Activated CD8-positive, alpha-beta T cell treated with anti-CD3 and anti-CD28 coated beads, Interleukin-2, amount 10 ng/mL, durations not matched to agents 7 days and 5 days (primary cell): ENCODE data around the gene ABI3BP. TPM values are rescaled to one million over a fixed set of nuclear protein-coding genes. Genes with fewer than 3 reads are reported as not detected.

Experiments used
- ATAC-seq: fragments of 150-1000 bp; cut with Tn5 transposase; one replicate; pipeline ENCODE4 v1.10.0; 2021; ENCODE audit warnings: moderate library complexity
- CTCF ChIA-PET: fragments of 350-600 bp; sonication (Branson Sonifier 250); formaldehyde crosslinking; loops from one replicate; lab custom pipeline; 2021; ENCODE audit warnings: antibody characterized with exemption; lab: Charles Lee
- POLR2A ChIA-PET: fragments of 350-600 bp; sonication (Branson Sonifier 250); formaldehyde crosslinking; loops from one replicate; lab custom pipeline; 2021; ENCODE audit warnings: antibody characterized with exemption; lab: Charles Lee
- DNase-seq: peaks from one replicate; pipeline ENCODE4 v3.0.0-alpha.2; 2020
- H3K27ac Mint-ChIP-seq: one replicate; pipeline ENCODE4 v1.8.0; 2021; ENCODE audit warnings: mild to moderate bottlenecking, mixed read lengths
- H3K27me3 Mint-ChIP-seq: one replicate; pipeline ENCODE4 v1.8.0; 2021; ENCODE audit warnings: low read depth, mixed read lengths
- H3K36me3 Mint-ChIP-seq: one replicate; pipeline ENCODE4 v1.8.0; 2021; ENCODE audit warnings: low read depth, mixed read lengths
- H3K4me1 Mint-ChIP-seq: one replicate; pipeline ENCODE4 v1.8.0; 2021; ENCODE audit warnings: low read depth, mixed read lengths
- H3K4me3 Mint-ChIP-seq: one replicate; pipeline ENCODE4 v1.8.0; 2021; ENCODE audit warnings: mild to moderate bottlenecking, mixed read lengths
- H3K9me3 Mint-ChIP-seq: one replicate; pipeline ENCODE4 v1.8.0; 2022; ENCODE audit warnings: mixed read lengths; ENCODE audit not compliant: insufficient read depth
- total RNA-seq, 2 experiments: library from RNA; stranded (reverse); gene quantifications; one replicate each; pipeline ENCODE4 v1.2.3, GENCODE V29; 2021

ABI3BP gene
- total RNA-seq, 2 experiments from 2014 or later = 0.16 TPM; not detected in 1

DNA sequence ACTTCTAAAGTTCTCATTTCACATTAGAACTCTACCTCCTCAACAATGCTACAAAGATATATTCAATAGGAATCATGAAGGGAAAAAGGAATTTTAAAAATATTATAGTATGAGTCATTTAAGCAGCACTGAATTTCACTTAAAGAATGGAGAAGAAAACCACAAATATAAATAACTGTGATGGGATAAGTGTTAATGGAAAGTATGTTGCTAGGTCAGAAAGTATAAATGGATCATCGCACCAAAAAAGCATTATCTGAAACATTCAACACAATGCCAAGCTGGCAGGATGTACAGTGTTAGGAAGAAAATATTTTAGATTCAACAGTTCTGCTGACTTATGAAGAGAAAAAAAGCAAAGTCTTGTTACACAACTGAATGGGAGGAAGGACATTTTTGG lies 182.6 kb downstream of the ABI3BP start:
- Mint-ChIP-seq H3K27ac (no peak overlapping the region), H3K27me3 (peaks cover 18% of the 10 kb centered on the region), H3K4me3 (no peak overlapping the region), H3K36me3 (no peaks in the 10 kb centered on the region), H3K4me1 (no peaks in the 10 kb centered on the region), H3K9me3 (no peaks in the 10 kb centered on the region)
- ATAC-seq (no peak), DNase-seq (no peak)
- CTCF ChIA-PET = no interaction called here
- POLR2A ChIA-PET = no interaction called here

GRCh38 chr3:100804631-100805030 lies 188.6 kb downstream of the ABI3BP start:
- no peaks in the 10 kb centered on the region for H3K36me3 Mint-ChIP-seq
- CTCF ChIA-PET = no interaction called here
- H3K9me3 Mint-ChIP-seq = no peaks in the 10 kb centered on the region
- no peaks in the 10 kb centered on the region for H3K4me1 Mint-ChIP-seq
- ATAC-seq = no peak
- H3K27me3 Mint-ChIP-seq = peaks cover 13% of the 10 kb centered on the region
- no peak for DNase-seq
- no peak overlapping the region for H3K4me3 Mint-ChIP-seq
- H3K27ac Mint-ChIP-seq = no peak overlapping the region
- POLR2A ChIA-PET = no interaction called here

DNA sequence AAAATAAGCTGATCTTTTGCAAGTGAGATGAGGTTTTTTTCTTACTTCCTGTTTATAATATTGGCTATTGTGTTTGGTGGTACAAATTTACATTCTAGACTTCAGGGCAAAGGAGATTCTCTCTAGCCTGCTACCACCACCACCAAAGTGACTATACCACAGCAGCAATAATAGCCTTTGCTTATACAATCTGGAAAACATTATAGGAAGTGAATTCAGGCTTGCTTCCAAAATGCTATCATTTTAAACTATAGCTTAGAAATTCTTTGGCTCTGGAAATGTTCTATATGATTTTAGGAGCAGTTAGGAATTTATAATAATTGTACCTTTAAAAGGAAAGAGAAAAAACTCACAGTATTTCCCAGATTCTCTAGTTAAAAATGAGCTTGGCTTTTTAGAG lies 189.5 kb downstream of the ABI3BP start:
- H3K27me3 Mint-ChIP-seq = peaks cover 10% of the 10 kb centered on the region
- no peak overlapping the region for H3K27ac Mint-ChIP-seq
- ChIA-PET CTCF (no interaction called here), POLR2A (no interaction called here)
- no peaks in the 10 kb centered on the region for H3K4me1 Mint-ChIP-seq
- no peak for ATAC-seq
- H3K36me3 Mint-ChIP-seq = no peaks in the 10 kb centered on the region
- no peak for DNase-seq
- H3K4me3 Mint-ChIP-seq = no peak overlapping the region
- H3K9me3 Mint-ChIP-seq = no peaks in the 10 kb centered on the region

GRCh38 chr3:100802126-100802525 lies 191.1 kb downstream of the ABI3BP start:
- H3K4me1 Mint-ChIP-seq = no peaks in the 10 kb centered on the region
- DNase-seq = no peak
- peaks cover 8% of the 10 kb centered on the region for H3K27me3 Mint-ChIP-seq
- ChIA-PET POLR2A (no interaction called here), CTCF (no interaction called here)
- no peak overlapping the region for H3K27ac Mint-ChIP-seq
- ATAC-seq = no peak
- H3K36me3 Mint-ChIP-seq = no peaks in the 10 kb centered on the region
- no peaks in the 10 kb centered on the region for H3K9me3 Mint-ChIP-seq
- H3K4me3 Mint-ChIP-seq = no peak overlapping the region

DNA sequence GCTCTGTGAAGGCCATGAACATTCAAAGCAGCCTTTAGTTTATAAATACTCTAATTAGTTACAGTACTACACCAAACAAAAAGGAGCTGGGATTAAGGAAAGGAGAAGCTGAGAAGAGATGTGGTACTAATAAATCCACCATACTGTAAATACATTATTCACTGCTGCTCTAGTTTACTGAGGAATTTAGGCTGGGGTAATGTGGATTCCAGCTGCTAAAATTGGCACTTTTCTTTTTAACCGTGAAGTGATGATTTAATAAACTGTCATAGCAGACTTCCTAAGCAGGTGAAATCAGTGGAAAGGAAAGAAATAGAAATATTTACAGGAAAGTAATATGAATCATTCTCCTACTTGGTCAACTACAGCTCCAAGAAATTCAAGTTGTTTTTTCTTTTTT lies 195.2 kb downstream of the ABI3BP start:
- ATAC-seq (no peak), DNase-seq (no peak)
- CTCF ChIA-PET = interaction anchor here (0.7 to 3.3 kb wide), 4 partner anchors 10 to 123 kb away, joined by 3 to 32 read pairs (median 12); no protein-coding TSS in a partner anchor
- Mint-ChIP-seq H3K27me3 (no peaks in the 10 kb centered on the region), H3K4me3 (no peak overlapping the region), H3K36me3 (no peaks in the 10 kb centered on the region), H3K4me1 (peaks cover 6% of the 10 kb centered on the region), H3K27ac (no peak overlapping the region), H3K9me3 (no peaks in the 10 kb centered on the region)
- POLR2A ChIA-PET = no interaction called here

DNA sequence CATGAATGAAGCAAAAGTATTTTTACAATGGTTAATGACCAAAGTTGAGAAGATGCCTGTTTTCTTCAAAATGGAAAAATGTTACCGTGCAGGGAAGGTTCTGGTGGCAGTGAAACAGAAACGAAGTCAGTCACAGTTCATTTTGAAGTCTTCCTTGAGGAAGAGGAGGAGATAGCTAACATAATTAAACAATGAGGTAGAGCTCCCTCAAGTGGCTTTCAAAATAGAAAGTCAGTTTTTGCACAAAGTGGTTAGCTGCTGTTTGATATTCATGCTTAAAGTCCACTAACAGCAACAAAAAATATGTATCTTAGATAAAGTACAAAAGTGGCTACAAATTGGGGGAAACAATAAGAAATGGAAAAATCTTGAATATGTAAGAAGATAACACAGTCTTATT lies 196.7 kb downstream of the ABI3BP start:
- DNase-seq = no peak
- ATAC-seq = no peak
- CTCF ChIA-PET = interaction anchor here (0.7 to 3.3 kb wide), 25 partner anchors 11 to 415 kb away, joined by 3 to 32 read pairs (median 5); no protein-coding TSS in a partner anchor
- peak overlapping the region; percentile 35 for H3K4me3 Mint-ChIP-seq
- H3K4me1 Mint-ChIP-seq = peaks cover 6% of the 10 kb centered on the region
- H3K9me3 Mint-ChIP-seq = no peaks in the 10 kb centered on the region
- no peak overlapping the region for H3K27ac Mint-ChIP-seq
- H3K27me3 Mint-ChIP-seq = peaks cover 5% of the 10 kb centered on the region
- POLR2A ChIA-PET = no interaction called here
- H3K36me3 Mint-ChIP-seq = no peaks in the 10 kb centered on the region

- ATAC-seq = no peak
- POLR2A ChIA-PET = no interaction called here
These were observed 203.6 kb downstream of the ABI3BP start for GRCh38 chr3:100789579-100789978.

DNA sequence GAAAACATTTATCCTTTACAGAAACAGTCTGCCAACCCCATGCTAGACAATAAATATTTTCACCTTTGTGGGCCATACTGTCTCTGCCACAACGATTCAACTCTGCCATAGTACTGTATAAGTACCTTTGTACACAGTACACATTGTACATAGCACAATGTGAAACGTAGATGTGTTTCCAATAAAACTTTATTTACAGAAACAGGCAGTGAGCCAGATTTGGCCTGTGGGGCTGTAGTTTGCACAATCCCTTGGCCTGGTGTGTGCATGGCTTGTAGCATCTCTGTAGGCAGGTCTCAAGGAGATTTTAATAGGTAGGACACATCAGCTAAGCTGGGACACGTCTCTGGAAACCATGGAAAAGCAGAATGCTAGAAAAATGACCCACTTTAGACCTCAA lies 209.6 kb downstream of the ABI3BP start:
- Mint-ChIP-seq H3K4me1 (no peaks in the 10 kb centered on the region), H3K27ac (no peak overlapping the region), H3K4me3 (no peak overlapping the region), H3K36me3 (no peaks in the 10 kb centered on the region), H3K9me3 (no peaks in the 10 kb centered on the region), H3K27me3 (peaks cover 2% of the 10 kb centered on the region)
- CTCF ChIA-PET = interaction anchor here (5.0 kb wide), 1 partner anchor 13 kb away, joined by 32 read pairs; no protein-coding TSS in a partner anchor
- POLR2A ChIA-PET = no interaction called here
- DNase-seq (no peak), ATAC-seq (no peak)

More at GRCh38 chr3:100789579-100789978, 203.6 kb downstream of the ABI3BP start:
- Mint-ChIP-seq H3K36me3 (no peaks in the 10 kb centered on the region), H3K9me3 (no peaks in the 10 kb centered on the region), H3K27me3 (peaks cover 8% of the 10 kb centered on the region), H3K4me3 (no peak overlapping the region), H3K4me1 (no peaks in the 10 kb centered on the region), H3K27ac (no peak overlapping the region)
- no peak for DNase-seq
- CTCF ChIA-PET = no interaction called here

- ChIA-PET CTCF (interaction anchor here (5.0 kb wide), 1 partner anchor 14 kb away, joined by 32 read pairs; no protein-coding TSS in a partner anchor), POLR2A (no interaction called here)
- ATAC-seq (no peak), DNase-seq (no peak)
- peaks cover 2% of the 10 kb centered on the region for H3K27me3 Mint-ChIP-seq
- no peaks in the 10 kb centered on the region for H3K9me3 Mint-ChIP-seq
- no peaks in the 10 kb centered on the region for H3K36me3 Mint-ChIP-seq
- no peak overlapping the region for H3K27ac Mint-ChIP-seq
- H3K4me1 Mint-ChIP-seq = no peaks in the 10 kb centered on the region
- no peak overlapping the region for H3K4me3 Mint-ChIP-seq
These were observed 210.3 kb downstream of the ABI3BP start for GRCh38 chr3:100782906-100783305.

DNA sequence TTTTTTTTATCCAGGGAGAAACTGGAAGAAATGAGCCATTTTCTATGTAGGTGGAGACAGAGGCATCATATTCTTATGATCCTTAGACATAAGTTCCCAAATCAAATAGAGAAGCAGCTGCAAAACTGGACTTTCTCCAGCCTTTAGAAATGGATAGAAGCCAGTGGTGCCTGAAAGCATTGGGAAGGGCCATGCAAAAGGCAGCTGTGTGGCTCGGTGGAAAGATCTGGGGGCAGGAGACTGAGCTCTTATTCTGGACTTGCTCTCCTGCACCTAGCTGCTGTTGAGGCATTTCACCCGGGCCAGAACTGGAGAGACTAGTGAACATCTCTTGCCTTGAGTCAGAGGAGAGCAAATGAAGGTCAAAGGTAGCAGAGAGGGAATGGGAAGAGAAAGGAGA lies 210.9 kb downstream of the ABI3BP start:
- CTCF ChIA-PET = no interaction called here
- peaks cover 2% of the 10 kb centered on the region for H3K27me3 Mint-ChIP-seq
- no peak overlapping the region for H3K4me3 Mint-ChIP-seq
- POLR2A ChIA-PET = no interaction called here
- no peak for DNase-seq
- no peak for ATAC-seq
- H3K36me3 Mint-ChIP-seq = no peaks in the 10 kb centered on the region
- no peak overlapping the region for H3K27ac Mint-ChIP-seq
- no peaks in the 10 kb centered on the region for H3K4me1 Mint-ChIP-seq
- no peaks in the 10 kb centered on the region for H3K9me3 Mint-ChIP-seq

DNA sequence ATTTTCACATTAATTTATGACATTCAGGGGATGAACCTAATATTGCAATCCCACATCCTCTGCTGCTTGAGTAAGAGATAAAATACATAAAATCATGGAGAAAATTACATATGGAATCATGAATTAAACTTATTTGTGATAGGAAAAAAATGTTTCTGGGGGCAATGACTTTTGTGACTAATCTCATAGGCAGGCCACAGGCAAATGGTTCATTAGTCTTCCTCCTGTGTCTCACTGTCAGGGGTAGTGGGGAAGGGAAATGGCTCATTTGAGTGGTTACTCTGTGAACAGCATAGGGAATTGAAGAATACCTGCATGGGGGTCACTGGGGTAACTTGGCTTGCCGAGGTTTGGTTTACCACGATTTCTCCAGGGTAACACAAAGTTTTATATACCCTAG lies 211.9 kb downstream of the ABI3BP start:
- Mint-ChIP-seq H3K27me3 (peaks cover 2% of the 10 kb centered on the region), H3K9me3 (no peaks in the 10 kb centered on the region)
- CTCF ChIA-PET = no interaction called here

GRCh38 chr3:100780071-100780622 lies 213.1 kb downstream of the ABI3BP start:
- no peak overlapping the region for H3K27ac Mint-ChIP-seq
- H3K4me3 Mint-ChIP-seq = no peak overlapping the region
- H3K4me1 Mint-ChIP-seq = no peaks in the 10 kb centered on the region
- DNase-seq (no peak), ATAC-seq (no peak)
- no peaks in the 10 kb centered on the region for H3K36me3 Mint-ChIP-seq
- ChIA-PET CTCF (no interaction called here), POLR2A (no interaction called here)
- no peaks in the 10 kb centered on the region for H3K27me3 Mint-ChIP-seq
- H3K9me3 Mint-ChIP-seq = no peaks in the 10 kb centered on the region

More for the DNA sequence above, 211.9 kb downstream of the ABI3BP start:
- no peak for ATAC-seq
- Mint-ChIP-seq H3K4me1 (no peaks in the 10 kb centered on the region), H3K36me3 (no peaks in the 10 kb centered on the region), H3K27ac (no peak overlapping the region), H3K4me3 (no peak overlapping the region)
- POLR2A ChIA-PET = no interaction called here
- no peak for DNase-seq

- no peaks in the 10 kb centered on the region for H3K36me3 Mint-ChIP-seq
- no peaks in the 10 kb centered on the region for H3K27me3 Mint-ChIP-seq
- no peak for ATAC-seq
- H3K9me3 Mint-ChIP-seq = no peaks in the 10 kb centered on the region
- no peaks in the 10 kb centered on the region for H3K4me1 Mint-ChIP-seq
- ChIA-PET CTCF (no interaction called here), POLR2A (no interaction called here)
- no peak for DNase-seq
- H3K4me3 Mint-ChIP-seq = no peak overlapping the region
- H3K27ac Mint-ChIP-seq = no peak overlapping the region
These were observed 213.7 kb downstream of the ABI3BP start for GRCh38 chr3:100779480-100779879.
